ENCODE data around the gene CHRNA10.
"Not testable (repeated sequence)": the region's sequence is repeated elsewhere in the genome, so short reads cannot be mapped to it uniquely, and the experiment has no call there.

Gene CHRNA10

DNA sequence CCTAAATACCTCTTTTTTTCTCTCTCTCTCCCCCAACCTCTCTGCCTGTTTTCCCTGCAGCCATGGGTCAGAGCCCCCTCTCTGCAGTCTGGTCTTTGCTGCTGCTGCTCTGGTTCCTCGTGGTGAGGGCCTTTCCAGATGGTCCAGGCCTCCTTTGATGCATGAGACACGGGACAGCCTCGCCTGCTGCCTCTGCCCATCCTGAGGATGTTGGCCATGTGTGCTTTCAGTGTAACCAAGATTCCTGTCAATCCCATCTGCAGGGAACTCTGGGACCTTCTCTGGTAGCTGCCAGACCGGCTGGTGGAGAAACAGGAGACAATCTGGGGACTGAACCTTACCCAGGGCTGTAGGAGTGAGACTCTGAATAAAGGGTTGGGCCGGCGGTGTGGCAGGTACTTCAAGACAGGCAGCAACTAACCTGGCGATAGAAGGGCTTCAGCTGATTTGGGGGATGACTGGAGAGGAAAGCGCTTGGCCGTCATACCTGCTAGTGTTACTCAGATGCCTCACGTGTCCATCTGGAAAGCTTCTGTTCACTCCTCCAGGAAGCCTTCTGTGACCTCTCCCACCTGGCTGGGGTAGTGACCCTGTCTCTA, 7.1 kb downstream of the CHRNA10 start:
- Histone ChIP-seq H3K36me3 (ENCODE audit: control insufficient read depth, insufficient read depth, low read length, severe bottlenecking) (peaks cover 50% of the 10 kb centered on the region), H3K4me1 (ENCODE audit: control insufficient read depth, insufficient read depth, low read length) (no peaks in the 10 kb centered on the region), H3K27me3 (replicated peaks; ENCODE audit: control insufficient read depth, insufficient read depth, low read length) (no peaks in the 10 kb centered on the region), H3K9ac (ENCODE audit: low read length) (no peak overlapping the region), H3K9me3 (ENCODE audit: control insufficient read depth, low read length) (no peaks in the 10 kb centered on the region), H3K4me3 (ENCODE audit: low read length) (no peak overlapping the region)
- no peak for DNase-seq (ENCODE audit: low read depth)

DNA sequence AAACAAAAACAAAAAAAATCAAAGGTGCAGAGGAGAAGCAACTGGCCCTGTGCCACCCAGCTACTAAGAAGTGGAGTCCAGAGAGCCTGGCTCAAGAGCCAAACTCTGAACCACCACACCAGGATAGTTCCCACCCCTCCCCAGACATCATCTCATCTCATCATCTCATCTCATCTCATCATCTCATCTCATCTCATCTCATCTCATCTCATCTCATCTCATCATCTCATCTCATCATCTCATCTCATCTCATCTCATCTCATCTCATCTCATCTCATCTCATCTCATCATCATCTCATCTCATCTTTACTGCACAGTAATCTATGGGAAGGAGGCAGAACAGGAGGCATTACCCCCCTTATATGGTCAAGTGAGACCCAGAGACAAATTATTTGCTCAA, 8.3 kb downstream of the CHRNA10 start:
- no peak for DNase-seq (ENCODE audit: low read depth)
- Histone ChIP-seq H3K4me3 (ENCODE audit: low read length) (no peak overlapping the region), H3K27me3 (replicated peaks; ENCODE audit: control insufficient read depth, insufficient read depth, low read length) (no peaks in the 10 kb centered on the region), H3K9me3 (ENCODE audit: control insufficient read depth, low read length) (no peaks in the 10 kb centered on the region), H3K4me1 (ENCODE audit: control insufficient read depth, insufficient read depth, low read length) (no peaks in the 10 kb centered on the region), H3K36me3 (ENCODE audit: control insufficient read depth, insufficient read depth, low read length, severe bottlenecking) (peaks cover 41% of the 10 kb centered on the region), H3K9ac (ENCODE audit: low read length) (no peak overlapping the region)

DNA sequence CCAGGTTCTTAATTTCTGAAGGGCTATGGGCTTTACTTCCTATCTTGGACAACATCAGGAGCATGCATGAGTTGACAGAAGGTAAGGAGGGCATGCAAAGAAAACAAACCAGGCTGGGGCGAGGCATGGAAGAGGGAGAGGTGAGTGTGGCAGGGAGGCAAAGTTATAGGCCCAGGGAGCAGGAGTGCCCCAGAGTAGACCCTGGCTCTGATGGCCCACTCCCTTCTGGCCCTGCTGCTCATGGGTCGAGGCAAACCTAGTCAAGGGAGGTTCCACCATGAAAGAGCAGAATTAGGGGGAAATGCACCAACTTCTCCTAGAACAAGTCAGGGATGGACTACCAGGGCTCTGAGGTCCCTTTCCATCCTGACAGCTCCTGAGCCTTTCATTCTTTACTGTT, 10.2 kb downstream of the CHRNA10 start:
- Histone ChIP-seq H3K9me3 (ENCODE audit: control insufficient read depth, low read length) (no peaks in the 10 kb centered on the region), H3K4me3 (ENCODE audit: low read length) (no peak overlapping the region), H3K36me3 (ENCODE audit: control insufficient read depth, insufficient read depth, low read length, severe bottlenecking) (peaks cover 24% of the 10 kb centered on the region), H3K9ac (ENCODE audit: low read length) (no peak overlapping the region), H3K27me3 (replicated peaks; ENCODE audit: control insufficient read depth, insufficient read depth, low read length) (no peaks in the 10 kb centered on the region), H3K4me1 (ENCODE audit: control insufficient read depth, insufficient read depth, low read length) (no peaks in the 10 kb centered on the region)
- no peak for DNase-seq (ENCODE audit: low read depth)

DNA sequence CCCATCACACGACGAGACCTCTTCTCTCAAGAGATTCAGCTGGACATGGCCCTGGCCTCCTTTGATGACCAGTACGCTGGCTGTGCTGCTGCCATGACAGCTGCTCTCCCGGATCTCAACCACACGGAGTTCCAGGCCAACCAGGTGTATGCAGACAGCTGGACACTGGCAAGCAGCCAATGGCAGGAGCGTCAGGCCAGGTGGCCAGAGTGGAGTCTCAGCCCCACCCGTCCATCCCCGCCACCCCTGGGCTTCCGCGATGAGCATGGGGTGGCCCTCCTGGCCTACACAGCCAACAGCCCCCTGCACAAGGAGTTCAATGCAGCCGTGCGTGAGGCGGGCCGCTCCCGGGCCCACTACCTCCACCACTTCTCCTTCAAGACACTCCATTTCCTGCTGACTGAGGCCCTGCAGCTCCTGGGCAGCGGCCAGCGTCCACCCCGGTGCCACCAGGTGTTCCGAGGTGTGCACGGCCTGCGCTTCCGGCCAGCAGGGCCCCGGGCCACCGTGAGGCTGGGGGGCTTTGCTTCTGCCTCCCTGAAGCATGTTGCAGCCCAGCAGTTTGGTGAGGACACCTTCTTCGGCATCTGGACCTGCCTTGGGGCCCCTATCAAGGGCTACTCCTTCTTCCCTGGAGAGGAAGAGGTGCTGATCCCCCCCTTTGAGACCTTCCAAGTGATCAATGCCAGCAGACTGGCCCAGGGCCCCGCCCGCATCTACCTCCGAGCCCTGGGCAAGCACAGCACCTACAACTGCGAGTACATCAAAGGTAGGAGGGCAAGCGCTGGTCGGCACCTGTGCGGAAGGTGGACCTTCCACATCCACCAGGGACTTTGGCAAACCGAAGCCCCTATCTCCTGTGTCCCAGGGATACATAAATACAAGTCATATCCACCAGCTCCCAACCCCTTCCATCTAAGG, 11.3 kb downstream of the CHRNA10 start:
- Histone ChIP-seq H3K9me3 (ENCODE audit: control insufficient read depth, low read length) (no peaks in the 10 kb centered on the region), H3K36me3 (ENCODE audit: control insufficient read depth, insufficient read depth, low read length, severe bottlenecking) (peaks cover 13% of the 10 kb centered on the region), H3K4me1 (ENCODE audit: control insufficient read depth, insufficient read depth, low read length) (no peaks in the 10 kb centered on the region), H3K27me3 (replicated peaks; ENCODE audit: control insufficient read depth, insufficient read depth, low read length) (peaks cover 8% of the 10 kb centered on the region), H3K4me3 (ENCODE audit: low read length) (no peak overlapping the region), H3K9ac (ENCODE audit: low read length) (no peak overlapping the region)
- DNase-seq (ENCODE audit: low read depth) = no peak

DNA sequence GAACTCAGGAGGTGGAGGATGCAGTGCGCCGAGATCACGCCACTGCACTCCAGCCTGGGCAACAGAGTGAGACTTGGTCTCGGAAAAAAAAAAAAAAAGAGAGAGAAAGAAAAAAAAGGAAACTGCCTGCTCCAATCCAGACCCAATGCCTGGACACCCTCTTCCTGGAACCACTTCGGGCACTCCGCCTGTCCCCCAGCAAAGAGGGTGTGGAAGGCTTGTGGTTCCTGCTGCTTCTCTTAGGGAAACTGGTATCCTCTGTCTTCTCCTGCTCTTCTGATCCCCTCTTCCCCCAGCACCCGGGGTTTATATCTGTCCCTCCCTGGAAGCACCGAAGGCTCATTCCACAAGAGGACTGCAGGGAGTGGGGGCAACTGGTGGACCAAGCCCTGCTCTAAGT, 12.9 kb downstream of the CHRNA10 start:
- Histone ChIP-seq H3K4me3 (ENCODE audit: low read length) (no peak overlapping the region), H3K27me3 (replicated peaks; ENCODE audit: control insufficient read depth, insufficient read depth, low read length) (peaks cover 11% of the 10 kb centered on the region), H3K9ac (ENCODE audit: low read length) (no peak overlapping the region), H3K9me3 (ENCODE audit: control insufficient read depth, low read length) (no peaks in the 10 kb centered on the region), H3K4me1 (ENCODE audit: control insufficient read depth, insufficient read depth, low read length) (no peaks in the 10 kb centered on the region), H3K36me3 (ENCODE audit: control insufficient read depth, insufficient read depth, low read length, severe bottlenecking) (no peaks in the 10 kb centered on the region)
- no peak for DNase-seq (ENCODE audit: low read depth)

DNA sequence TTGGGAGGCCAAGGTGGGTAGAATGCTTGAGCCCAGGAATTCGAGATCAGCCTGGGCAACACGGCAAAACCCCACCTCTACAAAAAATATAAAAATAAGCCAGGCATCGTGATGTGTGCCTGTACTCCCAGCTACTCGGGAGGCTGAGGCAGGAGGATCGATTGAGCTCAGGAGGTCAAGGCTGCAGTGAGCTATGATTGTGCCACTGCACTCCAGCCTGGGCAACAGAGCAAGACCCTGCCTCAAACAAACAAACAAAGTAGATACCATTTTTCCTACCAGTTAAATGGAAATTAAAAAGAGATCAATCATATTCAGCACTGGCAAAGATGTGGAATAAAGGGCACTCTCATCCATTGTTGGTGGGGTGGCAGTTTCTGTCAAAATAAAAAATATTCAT, 13.9 kb downstream of the CHRNA10 start:
- not testable (repeated sequence) for H3K9me3 ChIP-seq (ENCODE audit: control insufficient read depth, low read length)

DNA sequence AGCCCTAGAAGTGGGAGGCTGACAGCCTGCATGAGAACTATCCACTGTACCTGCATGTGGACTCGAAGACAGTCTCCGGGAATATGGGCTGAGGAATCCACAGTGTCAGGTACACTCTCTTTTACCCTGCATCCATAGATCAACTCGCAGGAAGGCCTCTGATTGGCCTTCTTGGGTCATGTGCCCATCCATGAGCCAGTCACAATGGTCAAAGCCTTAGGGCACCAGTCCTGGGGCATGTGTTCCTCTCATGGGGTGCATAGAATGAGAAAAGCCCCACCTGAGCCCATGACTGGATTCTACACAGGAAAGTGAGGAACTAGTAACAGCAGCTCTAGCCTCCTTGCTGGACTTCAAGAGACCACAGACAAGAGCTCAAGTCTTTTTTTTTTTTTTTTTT, 15.6 kb downstream of the CHRNA10 start:
- Histone ChIP-seq H3K9me3 (ENCODE audit: control insufficient read depth, low read length) (no peaks in the 10 kb centered on the region), H3K4me1 (ENCODE audit: control insufficient read depth, insufficient read depth, low read length) (no peaks in the 10 kb centered on the region), H3K9ac (ENCODE audit: low read length) (no peak overlapping the region), H3K36me3 (ENCODE audit: control insufficient read depth, insufficient read depth, low read length, severe bottlenecking) (no peaks in the 10 kb centered on the region), H3K4me3 (ENCODE audit: low read length) (no peak overlapping the region), H3K27me3 (replicated peaks; ENCODE audit: control insufficient read depth, insufficient read depth, low read length) (peaks cover 11% of the 10 kb centered on the region)
- no peak for DNase-seq (ENCODE audit: low read depth)

More for the DNA sequence above, 13.9 kb downstream of the CHRNA10 start:
- not testable (repeated sequence) for H3K9ac ChIP-seq (ENCODE audit: low read length); DNase-seq (ENCODE audit: low read depth); H3K4me1 ChIP-seq (ENCODE audit: control insufficient read depth, insufficient read depth, low read length); H3K4me3 ChIP-seq (ENCODE audit: low read length); H3K36me3 ChIP-seq (ENCODE audit: control insufficient read depth, insufficient read depth, low read length, severe bottlenecking)
- peaks cover 11% of the 10 kb centered on the region for H3K27me3 ChIP-seq (replicated peaks; ENCODE audit: control insufficient read depth, insufficient read depth, low read length)

DNA sequence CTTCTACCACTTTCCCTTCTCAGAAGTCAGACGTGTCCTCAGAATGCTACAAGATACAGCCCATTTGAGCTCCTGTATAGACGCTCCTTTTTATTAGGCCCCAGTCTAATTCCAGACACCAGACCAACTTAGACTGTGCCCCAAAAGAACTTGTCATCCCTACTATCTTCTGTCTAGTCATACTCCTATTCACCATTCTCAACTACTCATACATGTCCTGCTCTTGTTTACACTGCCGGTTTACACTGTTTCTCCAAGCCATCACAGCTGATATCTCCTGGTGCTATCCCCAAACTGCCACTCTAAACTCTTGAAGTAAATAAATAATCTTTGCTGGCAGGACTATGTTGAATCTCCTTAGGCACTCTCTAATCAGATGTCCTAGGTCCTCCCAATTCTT, 18.7 kb downstream of the CHRNA10 start:
- H3K9ac ChIP-seq (ENCODE audit: low read length); H3K9me3 ChIP-seq (ENCODE audit: control insufficient read depth, low read length); H3K36me3 ChIP-seq (ENCODE audit: control insufficient read depth, insufficient read depth, low read length, severe bottlenecking); H3K4me1 ChIP-seq (ENCODE audit: control insufficient read depth, insufficient read depth, low read length); DNase-seq (ENCODE audit: low read depth); H3K4me3 ChIP-seq (ENCODE audit: low read length): not testable (repeated sequence)
- peaks cover 20% of the 10 kb centered on the region for H3K27me3 ChIP-seq (replicated peaks; ENCODE audit: control insufficient read depth, insufficient read depth, low read length)

DNA sequence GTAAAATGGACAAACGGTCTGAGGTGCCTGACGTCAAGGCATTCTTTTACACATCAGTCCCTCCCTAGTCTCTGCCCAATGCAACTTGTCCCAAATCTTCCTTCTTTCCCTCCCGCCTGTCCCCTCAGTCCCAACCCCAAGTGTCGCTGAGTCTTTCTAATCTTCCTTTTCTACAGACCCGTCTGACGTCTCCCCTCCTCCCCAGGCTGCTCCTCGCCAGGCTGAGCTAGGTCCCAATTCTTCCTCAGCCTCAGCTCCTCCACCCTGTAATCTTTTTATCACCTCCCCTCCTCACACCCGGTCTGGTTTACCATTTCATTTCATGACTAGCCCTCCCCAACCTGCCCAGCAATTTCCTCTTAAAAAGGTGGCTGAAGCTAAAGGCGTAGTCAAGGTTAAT, 21.8 kb downstream of the CHRNA10 start:
- not testable (repeated sequence) for H3K9ac ChIP-seq (ENCODE audit: low read length); H3K9me3 ChIP-seq (ENCODE audit: control insufficient read depth, low read length); H3K4me1 ChIP-seq (ENCODE audit: control insufficient read depth, insufficient read depth, low read length); H3K36me3 ChIP-seq (ENCODE audit: control insufficient read depth, insufficient read depth, low read length, severe bottlenecking); DNase-seq (ENCODE audit: low read depth); H3K4me3 ChIP-seq (ENCODE audit: low read length)
- peaks cover 23% of the 10 kb centered on the region for H3K27me3 ChIP-seq (replicated peaks; ENCODE audit: control insufficient read depth, insufficient read depth, low read length)

DNA sequence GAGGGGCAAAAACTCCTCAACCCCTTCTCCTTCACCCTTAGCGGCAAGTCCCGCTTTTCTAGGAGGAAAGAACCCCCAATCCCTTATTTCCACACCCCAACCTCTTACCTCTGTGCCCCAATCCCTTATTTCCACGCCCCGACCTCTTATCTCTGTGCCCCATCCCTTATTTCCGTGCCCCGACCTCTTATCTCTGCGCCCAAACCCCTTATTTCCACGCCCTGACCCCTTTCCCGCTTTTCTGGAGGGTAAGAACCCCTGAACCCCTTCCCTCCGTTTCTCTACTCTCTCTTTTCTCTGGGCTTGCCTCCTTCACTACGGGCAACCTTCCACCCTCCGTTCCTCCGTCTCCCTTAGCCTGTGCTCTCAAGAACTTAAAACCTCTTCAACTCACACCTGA, 22.3 kb downstream of the CHRNA10 start:
- H3K4me1 ChIP-seq (ENCODE audit: control insufficient read depth, insufficient read depth, low read length); DNase-seq (ENCODE audit: low read depth): not testable (repeated sequence)

DNA sequence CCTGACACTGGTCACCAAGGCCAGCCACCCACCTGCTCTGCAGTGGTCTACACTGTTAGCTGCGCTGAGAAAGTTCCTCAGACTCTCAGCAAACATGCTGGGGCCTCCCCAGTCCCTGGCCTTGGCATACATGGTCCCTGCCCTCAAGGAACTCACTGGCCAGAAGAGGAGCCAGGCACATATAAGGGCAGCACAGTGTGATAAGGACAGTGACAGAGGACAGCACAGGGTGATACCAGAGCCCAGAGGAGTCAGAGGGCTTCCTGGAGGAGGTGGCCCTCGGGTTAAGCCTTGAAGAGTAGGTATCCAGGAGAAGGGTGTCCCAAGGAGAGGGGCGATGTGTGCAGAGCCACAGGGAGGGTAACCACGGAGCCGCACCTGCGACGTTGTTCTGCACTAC, 25.6 kb downstream of the CHRNA10 start:
- Histone ChIP-seq H3K9ac (ENCODE audit: low read length) (no peak overlapping the region), H3K36me3 (ENCODE audit: control insufficient read depth, insufficient read depth, low read length, severe bottlenecking) (no peaks in the 10 kb centered on the region), H3K4me3 (ENCODE audit: low read length) (no peak overlapping the region), H3K9me3 (ENCODE audit: control insufficient read depth, low read length) (no peaks in the 10 kb centered on the region), H3K27me3 (replicated peaks; ENCODE audit: control insufficient read depth, insufficient read depth, low read length) (peaks cover 31% of the 10 kb centered on the region), H3K4me1 (ENCODE audit: control insufficient read depth, insufficient read depth, low read length) (peaks cover 11% of the 10 kb centered on the region)
- DNase-seq (ENCODE audit: low read depth) = no peak

More for the DNA sequence above, 22.3 kb downstream of the CHRNA10 start:
- not testable (repeated sequence) for H3K4me3 ChIP-seq (ENCODE audit: low read length); H3K9me3 ChIP-seq (ENCODE audit: control insufficient read depth, low read length); H3K36me3 ChIP-seq (ENCODE audit: control insufficient read depth, insufficient read depth, low read length, severe bottlenecking); H3K9ac ChIP-seq (ENCODE audit: low read length)
- peaks cover 23% of the 10 kb centered on the region for H3K27me3 ChIP-seq (replicated peaks; ENCODE audit: control insufficient read depth, insufficient read depth, low read length)
